ENCODE measurements around the gene MEF2C. TPM values are rescaled to one million over a fixed set of nuclear protein-coding genes. Genes with fewer than 3 reads are reported as not detected.

The MEF2C gene
- total RNA-seq, 1 experiment from 2014 or later, result 13.0 TPM

GRCh38 chr5:88696466-88696865 lies 186.5 kb downstream of the MEF2C start:
- Histone ChIP-seq H3K4me2 (ENCODE audit: low read length) (no peak overlapping the region), H3K9me2 (ENCODE audit: insufficient read depth) (no peaks in the 10 kb centered on the region), H3K36me3 (ENCODE audit: control insufficient read depth in 1 of 2, insufficient read depth in 2 of 2, low read length in 2 of 2) (no peaks in the 10 kb centered on the region), H2AFZ (ENCODE audit: low read depth, low read length, poor library complexity, severe bottlenecking) (no peak overlapping the region), H3K9ac (ENCODE audit: low read length) (no peak overlapping the region), H3K4me1 (ENCODE audit: control insufficient read depth in 1 of 2, insufficient read depth in 2 of 2, low read length in 2 of 2) (no peaks in the 10 kb centered on the region), H3K9me3 (ENCODE audit: control insufficient read depth in 1 of 2, insufficient read depth in 1 of 2, low read depth in 1 of 2, low read length in 2 of 2) (no peaks in the 10 kb centered on the region), H3K79me2 (ENCODE audit: insufficient read depth, low read length) (no peaks in the 10 kb centered on the region), H4K20me1 (ENCODE audit: insufficient read depth) (no peaks in the 10 kb centered on the region), H3K27ac (ENCODE audit: low read depth, low read length) (no peak overlapping the region), H3K27me3 (ENCODE audit: insufficient read depth, low read length) (no peaks in the 10 kb centered on the region), H3K4me3 (replicated peaks in 1 of 2; ENCODE audit: low read depth in 1 of 2, low read length in 2 of 2) (no peak overlapping the region)
- no peak for DNase-seq (ENCODE audit: low read depth, low spot score)
- ATAC-seq, result no peak
- TF ChIP-seq POLR2AphosphoS5 (IDR thresholded peaks at IDR 0.05; ENCODE audit: low read depth, low read length) (no peak), MAX (IDR thresholded peaks at IDR 0.05) (no peak), REST (IDR thresholded peaks at IDR 0.05; ENCODE audit: low read depth) (no peak), EZH2phosphoT487 (IDR thresholded peaks at IDR 0.05; ENCODE audit: borderline replicate concordance) (no peak), JUND (IDR thresholded peaks at IDR 0.05) (no peak), EZH2 (IDR thresholded peaks at IDR 0.05) (no peak), ZBTB33 (IDR thresholded peaks at IDR 0.05; ENCODE audit: extremely low read depth, insufficient replicate concordance, low read length) (no peak), ZNF274 (IDR thresholded peaks at IDR 0.05; ENCODE audit: low read depth, low read length) (no peak), CBX3 (IDR thresholded peaks at IDR 0.05; ENCODE audit: low read depth) (no peak), SP1 (IDR thresholded peaks at IDR 0.05; ENCODE audit: low read depth) (no peak), FOSL1 (IDR thresholded peaks at IDR 0.05; ENCODE audit: low read depth) (no peak), POLR2A (IDR thresholded peaks at IDR 0.05; ENCODE audit: borderline replicate concordance, extremely low read depth, insufficient read depth, insufficient read length) (no peak), YY1 (IDR thresholded peaks at IDR 0.05; ENCODE audit: extremely low read depth, insufficient replicate concordance, low read depth, low read length) (no peak), SRF (IDR thresholded peaks at IDR 0.05; ENCODE audit: low read depth) (no peak), RAD21 (IDR thresholded peaks at IDR 0.05; ENCODE audit: low read depth) (no peak), TCF7L2 (IDR thresholded peaks at IDR 0.05; ENCODE audit: borderline replicate concordance, extremely low read depth, insufficient read depth, insufficient read length) (no peak), EGR1 (IDR thresholded peaks at IDR 0.05; ENCODE audit: low read depth) (no peak), CTCF (IDR thresholded peaks at IDR 0.05 in 2 of 3, conservative IDR thresholded peaks at IDR 0.05 in 1 of 3; ENCODE audit: borderline replicate concordance in 1 of 3, insufficient read depth in 1 of 3, low read depth in 2 of 3, low read length in 2 of 3) (no peak), ZFX (IDR thresholded peaks at IDR 0.05) (no peak), ATF3 (IDR thresholded peaks at IDR 0.05) (no peak)
- POLR2A ChIA-PET, result no interaction called here
- CTCF ChIA-PET, result no interaction called here
- intact Hi-C loops (cut with micrococcal nuclease), result loop anchor here (10.0 kb wide), 1 partner anchor 1152 kb away; no protein-coding TSS in a partner anchor
- BruUV-seq (replicated peaks), result no TSS peak
- RAD21 ChIA-PET (ENCODE audit: low non-redundant PET in 1 of 2, low total read pairs in 2 of 2, uncharacterized antibody in 2 of 2, unreplicated experiment in 2 of 2), result no interaction called here
